KOPT-K1 (cell line): ENCODE measurements around the gene AKT3.
A peak's percentile ranks its signal among the peaks of the same experiment; 100 is the strongest.
"Not testable (repeated sequence)": the region's sequence is repeated elsewhere in the genome, so short reads cannot be mapped to it uniquely, and the experiment has no call there.

Source experiments
- H3K27ac ChIP-seq: fragments of 200-600 bp; sonication (generic); 2 replicates; pipeline ENCODE4 v1.5.1; 2016; ENCODE audit warnings: antibody characterized with exemption, mild to moderate bottlenecking, low read depth, low read length; ENCODE audit not compliant: poor library complexity, severe bottlenecking
- H3K36me3 ChIP-seq: fragments of 200-600 bp; sonication (generic); 2 replicates; pipeline ENCODE4 v1.5.1; 2017; ENCODE audit warnings: antibody characterized with exemption, mild to moderate bottlenecking, low read length, moderate library complexity; ENCODE audit not compliant: insufficient read depth
- H3K9me3 ChIP-seq: fragments of 200-600 bp; sonication (generic); 2 replicates; pipeline ENCODE4 v1.5.1; 2017; ENCODE audit warnings: antibody characterized with exemption, low read length, mild to moderate bottlenecking; ENCODE audit not compliant: insufficient read depth, poor library complexity, severe bottlenecking

The AKT3 gene

DNA sequence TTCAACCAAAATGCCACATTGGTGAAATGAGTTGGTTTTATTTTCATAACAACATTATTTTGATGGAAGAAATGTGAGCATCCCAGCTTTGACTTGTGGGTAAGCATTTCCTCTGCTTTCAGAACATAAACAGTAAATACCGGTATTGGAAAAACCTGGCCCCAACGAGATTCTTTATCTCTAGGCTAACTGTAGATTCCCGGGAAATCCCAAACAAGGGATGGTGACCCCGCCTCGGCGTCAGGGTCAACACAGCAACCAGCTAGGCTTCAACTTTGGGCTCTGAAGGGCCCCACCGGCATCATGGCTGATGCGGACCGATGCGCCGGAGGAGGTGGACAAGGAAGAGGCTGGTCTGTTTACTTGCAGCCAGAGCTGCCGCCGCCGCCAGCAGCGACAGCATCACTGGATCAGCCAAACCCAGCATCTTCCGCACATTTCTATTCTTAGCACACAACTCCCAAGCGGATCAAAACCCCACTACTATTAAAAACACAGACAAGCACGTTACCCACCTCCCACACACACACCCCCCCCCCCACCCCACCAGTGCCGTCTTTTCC is 1.1 kb downstream of the AKT3 start:
- Histone ChIP-seq H3K9me3 (no peaks in the 10 kb centered on the region), H3K27ac (peak overlapping the region; percentile 89), H3K36me3 (no peaks in the 10 kb centered on the region)

DNA sequence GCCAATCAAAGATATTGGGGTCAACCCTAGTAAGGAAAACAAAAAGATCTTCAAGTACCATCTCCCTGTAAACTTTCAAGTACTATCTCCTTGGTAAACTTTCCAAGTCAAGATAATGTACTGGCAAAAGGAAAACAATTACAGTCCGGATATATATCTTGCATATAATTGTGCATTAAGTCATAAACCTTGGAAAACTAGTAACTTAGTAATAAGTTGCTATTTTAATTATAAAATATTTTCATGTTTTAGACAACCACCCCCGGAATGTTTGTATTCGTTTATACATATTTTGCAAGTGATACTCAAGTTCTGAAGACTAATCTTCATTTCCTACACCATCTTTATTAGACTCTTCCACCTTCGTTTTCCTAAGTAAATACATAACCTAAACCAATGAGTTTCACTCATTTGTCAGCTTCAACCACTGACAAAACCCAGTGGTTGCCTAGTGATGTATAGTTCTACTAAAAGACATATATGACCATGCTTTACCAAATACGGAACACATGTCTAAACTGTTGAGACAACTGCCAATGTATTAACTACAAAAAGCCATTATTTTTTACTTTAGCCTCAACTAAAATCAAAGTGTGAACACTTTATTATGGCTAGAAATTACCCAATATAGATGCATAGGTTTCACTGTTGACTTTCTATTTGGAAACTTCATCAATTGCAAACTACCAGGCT is 1.7 kb downstream of the AKT3 start:
- no peak overlapping the region for H3K27ac ChIP-seq
- H3K36me3 ChIP-seq, result no peaks in the 10 kb centered on the region
- no peaks in the 10 kb centered on the region for H3K9me3 ChIP-seq

DNA sequence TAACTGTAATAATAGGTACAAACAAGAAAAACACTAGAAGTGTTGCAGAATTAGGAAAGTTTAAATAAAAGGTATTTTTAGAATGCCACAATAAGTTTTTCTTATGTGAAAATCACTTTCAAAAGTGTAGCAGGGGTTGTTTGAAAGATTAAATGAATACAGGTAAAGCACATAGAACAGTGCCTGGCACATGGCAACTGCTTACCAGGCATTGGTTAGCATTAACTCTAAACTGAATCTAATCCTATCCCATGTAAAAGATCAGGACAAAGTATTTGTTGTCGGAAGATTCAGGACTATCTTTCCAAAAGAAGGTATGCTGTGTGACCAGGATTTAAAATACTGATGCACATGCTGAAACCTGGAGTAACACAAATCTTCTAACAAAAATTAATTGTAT is 3.3 kb downstream of the AKT3 start:
- H3K36me3 ChIP-seq, result no peaks in the 10 kb centered on the region
- H3K9me3 ChIP-seq, result no peaks in the 10 kb centered on the region
- H3K27ac ChIP-seq, result no peak overlapping the region

DNA sequence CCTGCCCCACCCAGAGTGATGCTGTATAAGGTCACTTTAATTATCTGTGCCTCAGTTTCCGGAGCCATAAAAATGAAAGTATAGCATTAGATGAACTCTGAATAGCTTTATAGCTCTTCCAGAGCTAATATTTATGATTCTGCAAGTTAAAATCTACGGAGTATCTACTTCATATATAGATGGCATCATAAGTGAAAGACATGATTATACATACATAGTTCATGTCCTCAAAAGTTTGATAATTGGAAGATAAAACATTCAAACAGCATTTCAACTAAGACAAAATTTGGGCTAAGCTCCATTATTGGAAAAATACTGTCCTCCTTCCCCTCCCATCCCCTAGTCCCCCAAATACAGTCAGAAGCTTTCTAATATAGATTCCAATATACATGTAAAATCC is 4.2 kb downstream of the AKT3 start:
- Histone ChIP-seq H3K36me3 (no peaks in the 10 kb centered on the region), H3K27ac (no peak overlapping the region), H3K9me3 (no peaks in the 10 kb centered on the region)

DNA sequence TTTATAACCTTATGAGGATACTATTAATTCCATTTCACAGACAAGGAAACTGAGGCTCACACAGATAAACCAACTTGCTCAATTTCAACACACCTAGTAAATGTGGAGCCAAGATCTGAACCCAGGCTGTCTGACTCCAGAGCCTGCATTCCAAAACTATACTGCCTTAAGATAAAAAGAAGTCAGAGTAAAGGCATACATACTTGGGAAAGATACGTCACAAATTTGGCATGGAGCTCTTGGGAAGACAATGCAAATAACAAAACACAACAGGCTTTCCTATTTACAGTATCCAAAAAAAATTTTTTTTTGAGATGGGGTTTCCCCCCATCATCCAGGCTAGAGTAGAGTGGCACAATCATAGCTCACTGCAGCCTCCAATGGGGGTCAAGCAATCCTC is 5.9 kb downstream of the AKT3 start:
- no peaks in the 10 kb centered on the region for H3K9me3 ChIP-seq
- H3K36me3 ChIP-seq, result no peaks in the 10 kb centered on the region
- no peak overlapping the region for H3K27ac ChIP-seq

DNA sequence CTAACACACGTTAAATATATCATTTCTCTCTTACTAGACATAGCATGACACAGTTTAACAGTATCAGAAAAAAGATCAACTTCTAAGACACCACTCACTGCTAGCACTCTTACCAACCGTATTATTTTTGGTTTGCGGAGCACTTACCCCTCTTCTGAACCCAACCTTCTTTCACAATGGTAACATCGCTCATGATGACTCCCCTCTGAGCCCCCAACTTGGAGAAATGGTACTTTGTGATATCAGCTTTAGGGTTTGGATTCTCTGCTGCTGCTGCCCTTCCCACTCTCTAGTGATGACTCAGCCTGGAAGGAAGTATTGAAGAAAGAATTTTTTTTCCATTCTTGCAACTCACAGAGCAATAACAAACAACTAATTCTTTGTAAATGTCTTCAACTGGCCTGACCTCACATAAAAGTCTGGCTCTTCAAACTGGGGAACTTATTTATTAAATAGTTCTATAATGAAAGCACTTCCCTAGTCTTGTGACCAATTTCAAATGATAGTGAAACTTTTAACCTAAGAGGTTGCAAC is 7.0 kb downstream of the AKT3 start:
- Histone ChIP-seq H3K9me3 (no peaks in the 10 kb centered on the region), H3K27ac (no peak overlapping the region), H3K36me3 (no peaks in the 10 kb centered on the region)

DNA sequence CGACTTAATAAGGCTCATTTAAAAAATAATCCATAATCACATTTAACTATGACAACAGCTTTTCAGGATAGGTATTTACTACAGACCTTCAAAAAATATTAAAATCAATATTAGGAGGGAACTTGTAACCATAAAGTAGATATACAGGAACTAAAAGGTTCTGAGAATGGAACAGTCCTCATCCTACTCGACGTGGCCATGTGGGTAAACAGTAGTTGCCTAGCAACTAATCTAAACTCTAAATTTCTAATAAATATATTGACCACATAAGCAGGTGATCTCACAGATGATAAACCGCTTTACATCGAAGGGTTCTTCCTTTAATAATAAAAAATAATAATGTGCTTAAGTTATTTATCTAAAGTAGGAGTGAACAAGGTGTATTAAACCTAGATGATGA is 7.9 kb downstream of the AKT3 start:
- Histone ChIP-seq H3K36me3 (no peaks in the 10 kb centered on the region), H3K9me3 (no peaks in the 10 kb centered on the region), H3K27ac (no peak overlapping the region)

DNA sequence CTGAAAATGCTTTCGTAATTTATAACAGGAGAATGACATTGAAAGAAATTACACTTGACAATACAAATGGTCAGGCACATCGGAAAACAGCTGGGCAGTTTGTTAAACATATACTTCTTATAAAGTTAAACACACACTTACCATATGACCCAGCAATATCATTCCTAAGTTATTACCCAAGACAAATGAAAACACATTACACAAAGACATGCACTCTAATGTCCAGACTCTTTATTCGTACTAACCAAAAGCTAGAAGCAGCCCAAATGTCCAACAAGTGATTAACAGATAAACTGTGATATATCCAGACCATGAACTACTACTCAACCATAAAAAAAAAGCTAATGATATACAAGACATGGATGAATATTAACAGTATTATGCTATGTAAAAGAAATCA is 8.5 kb downstream of the AKT3 start:
- H3K36me3 ChIP-seq, result 0 out of 2 replicates have a peak, but pooled peaks cover 1% of the 10 kb centered on the region
- no peak overlapping the region for H3K27ac ChIP-seq
- peaks cover 3% of the 10 kb centered on the region for H3K9me3 ChIP-seq

DNA sequence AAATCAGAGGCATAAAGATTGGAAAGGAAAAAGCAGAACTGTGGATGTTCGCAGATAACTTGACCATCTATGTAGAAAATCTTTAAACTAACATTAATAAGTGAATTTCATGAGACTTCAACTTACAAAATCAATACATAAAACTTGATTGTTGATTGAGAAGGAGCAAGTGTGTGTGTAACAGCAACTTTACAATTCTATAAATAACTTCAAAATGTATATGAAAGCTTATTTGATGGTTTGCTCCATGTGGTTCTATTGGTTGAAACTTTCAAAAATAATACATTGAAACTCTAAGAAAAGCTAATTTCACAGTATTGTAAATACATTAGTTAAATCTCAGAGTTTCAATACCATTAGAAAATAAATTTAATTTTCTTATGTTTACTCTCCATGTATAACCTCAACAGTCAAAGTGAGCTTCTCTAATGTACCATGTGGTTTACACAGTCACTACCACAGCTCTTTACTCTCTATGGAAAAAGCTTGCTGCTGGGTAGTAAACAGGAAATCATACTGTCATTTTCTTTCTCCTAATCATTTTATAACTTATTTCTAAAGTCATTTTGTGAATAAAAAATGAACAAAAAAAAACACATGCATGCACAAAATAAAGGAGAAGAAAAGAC is 12.0 kb downstream of the AKT3 start:
- peaks cover 25% of the 10 kb centered on the region for H3K9me3 ChIP-seq
- peak overlapping the region; percentile 39 for H3K27ac ChIP-seq
- peaks cover 14% of the 10 kb centered on the region for H3K36me3 ChIP-seq

DNA sequence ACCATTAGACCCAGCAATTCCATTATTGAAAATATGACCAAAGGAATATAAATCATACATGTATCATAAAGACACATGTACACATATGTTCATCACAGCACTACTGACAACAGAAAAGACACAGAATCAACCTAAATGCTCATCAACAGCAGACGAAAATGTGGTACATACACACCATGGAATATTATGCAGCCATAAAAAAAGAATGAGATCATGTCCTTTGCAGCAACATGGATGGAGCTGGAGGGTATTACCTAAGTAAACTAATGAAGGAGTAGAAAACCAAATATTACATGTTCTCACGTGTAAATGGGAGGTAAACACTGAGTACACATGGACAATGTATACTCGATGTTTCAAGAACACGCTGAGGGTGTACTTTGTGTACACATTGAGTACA is 15.9 kb downstream of the AKT3 start:
- Histone ChIP-seq H3K36me3 (peaks cover 14% of the 10 kb centered on the region), H3K9me3 (peaks cover 25% of the 10 kb centered on the region), H3K27ac (no peak overlapping the region)

DNA sequence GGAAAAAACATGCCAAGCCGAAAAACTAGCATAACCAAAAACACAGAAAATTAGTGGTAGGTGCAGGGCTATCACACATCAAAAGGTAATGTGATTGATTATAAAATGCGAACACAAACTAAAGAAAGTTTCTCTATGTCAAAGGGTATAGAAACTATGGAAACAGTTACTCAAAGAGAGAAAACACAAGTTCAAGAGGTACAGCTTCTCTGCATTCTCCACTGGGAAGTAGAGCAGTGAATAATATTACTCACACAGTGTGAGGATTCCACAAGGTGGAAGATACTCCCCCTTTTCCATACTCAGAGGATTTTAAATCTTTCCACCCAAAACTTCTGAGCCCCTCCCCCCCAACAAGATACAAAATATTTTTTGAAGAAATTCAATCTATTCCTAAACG is 18.6 kb downstream of the AKT3 start:
- no peak overlapping the region for H3K27ac ChIP-seq

DNA sequence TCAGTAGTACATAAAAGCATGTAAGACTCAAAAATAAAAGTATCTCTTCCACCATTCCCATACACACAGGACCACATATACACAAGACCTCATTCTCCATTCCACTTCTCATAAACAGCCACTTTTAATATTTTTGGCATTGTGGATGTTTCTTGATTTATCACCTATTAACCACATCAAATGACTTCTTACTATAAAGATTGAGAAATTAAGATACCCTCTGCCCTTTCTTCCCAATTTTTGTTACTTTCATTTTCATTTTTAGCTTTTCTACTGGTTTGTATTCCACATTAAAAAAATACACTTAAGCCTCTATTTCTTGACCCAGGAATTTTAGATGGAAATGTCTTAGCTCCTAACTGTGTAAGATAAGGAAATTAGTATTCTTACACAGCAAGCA is 22.8 kb downstream of the AKT3 start:
- no peaks in the 10 kb centered on the region for H3K36me3 ChIP-seq
- H3K9me3 ChIP-seq, result peaks cover 9% of the 10 kb centered on the region
- H3K27ac ChIP-seq, result no peak overlapping the region

More for the DNA sequence above, 18.6 kb downstream of the AKT3 start:
- Histone ChIP-seq H3K36me3 (peaks cover 12% of the 10 kb centered on the region), H3K9me3 (peaks cover 22% of the 10 kb centered on the region)

DNA sequence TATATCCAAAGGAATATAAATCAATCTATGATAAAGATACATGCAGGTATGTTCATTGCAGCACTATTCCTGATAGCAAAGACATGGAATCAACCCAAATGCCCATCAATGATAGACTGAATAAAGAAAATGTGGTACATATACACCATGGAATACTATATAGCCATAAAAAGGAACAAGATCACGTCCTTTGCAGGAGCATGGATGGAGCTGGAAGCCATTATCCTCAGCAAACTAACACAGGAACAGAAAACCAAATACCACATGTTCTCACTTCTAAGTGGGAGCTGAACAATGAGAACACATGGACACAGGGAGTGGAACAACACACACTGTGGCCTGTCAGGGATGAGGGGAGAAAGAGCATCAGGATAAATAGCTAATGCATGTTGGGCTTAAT is 25.1 kb downstream of the AKT3 start:
- H3K36me3 ChIP-seq, H3K27ac ChIP-seq: not testable (repeated sequence)
- H3K9me3 ChIP-seq, result peaks cover 30% of the 10 kb centered on the region

DNA sequence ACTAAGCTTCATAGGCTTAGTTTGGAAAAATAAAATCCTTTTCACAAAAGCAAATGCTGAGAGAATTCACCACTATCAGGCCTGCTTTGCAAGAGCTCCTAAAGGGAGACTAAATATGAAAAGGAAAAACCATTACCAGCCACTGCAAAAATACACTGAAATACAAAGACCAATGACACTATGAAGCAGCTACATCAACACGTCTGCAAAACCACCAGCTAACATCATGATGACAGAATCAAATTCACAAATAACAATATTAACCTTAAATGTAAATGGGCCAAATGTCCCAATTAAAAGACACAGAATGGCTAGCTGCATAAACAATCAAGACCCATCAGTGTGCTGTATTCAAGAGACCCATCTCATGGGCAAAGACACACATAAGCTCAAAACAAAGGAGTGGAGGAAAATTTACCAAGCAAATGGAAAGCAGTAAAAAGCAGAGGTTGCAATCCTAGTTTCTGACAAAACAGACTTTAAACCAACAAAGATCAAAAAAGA is 28.8 kb downstream of the AKT3 start:
- H3K9me3 ChIP-seq, result peaks cover 39% of the 10 kb centered on the region
- H3K36me3 ChIP-seq, result peaks cover 12% of the 10 kb centered on the region; the same call in 1 of the 2 replicates
- no peak overlapping the region for H3K27ac ChIP-seq

DNA sequence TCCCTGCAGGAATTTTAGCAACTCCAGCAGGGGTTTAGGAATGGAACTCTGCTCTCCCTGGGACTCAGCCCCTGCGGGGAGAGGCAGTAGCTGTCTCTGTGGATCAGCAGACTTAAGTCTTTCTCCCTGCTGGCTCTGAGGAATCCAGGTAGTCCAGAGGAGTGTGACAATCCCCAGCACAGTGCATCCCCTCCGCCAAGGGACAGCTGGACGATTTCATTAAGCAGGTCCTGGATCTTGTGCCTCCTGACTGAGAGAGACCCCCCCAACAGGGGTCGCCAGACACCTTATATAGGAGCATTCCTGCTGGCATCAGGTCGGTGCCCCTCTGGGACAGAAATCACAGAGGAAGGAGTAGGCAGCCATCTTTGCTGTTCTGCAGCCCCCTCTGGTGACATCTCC is 30.6 kb downstream of the AKT3 start:
- peaks cover 57% of the 10 kb centered on the region for H3K9me3 ChIP-seq
- H3K36me3 ChIP-seq, result peaks cover 12% of the 10 kb centered on the region; the same call in 1 of the 2 replicates
- H3K27ac ChIP-seq, result no peak overlapping the region
